Iris pigment epithelial cell (primary cell): ENCODE results near the gene KDM3B.
A peak's percentile ranks its signal among the peaks of the same experiment; 100 is the strongest.

ENCODE experiments used
- DNase-seq: peaks from one replicate; pipeline ENCODE4 v3.0.0-alpha.2; 2011; ENCODE audit warnings: low read depth

KDM3B gene

GRCh38 chr5:138349852-138350562 lies 2.5 kb upstream of the KDM3B start:
- peak; percentile 26 for DNase-seq

- DNase-seq = no peak
Observed at GRCh38 chr5:138350563-138350890, 2.0 kb upstream of the KDM3B start.

DNA sequence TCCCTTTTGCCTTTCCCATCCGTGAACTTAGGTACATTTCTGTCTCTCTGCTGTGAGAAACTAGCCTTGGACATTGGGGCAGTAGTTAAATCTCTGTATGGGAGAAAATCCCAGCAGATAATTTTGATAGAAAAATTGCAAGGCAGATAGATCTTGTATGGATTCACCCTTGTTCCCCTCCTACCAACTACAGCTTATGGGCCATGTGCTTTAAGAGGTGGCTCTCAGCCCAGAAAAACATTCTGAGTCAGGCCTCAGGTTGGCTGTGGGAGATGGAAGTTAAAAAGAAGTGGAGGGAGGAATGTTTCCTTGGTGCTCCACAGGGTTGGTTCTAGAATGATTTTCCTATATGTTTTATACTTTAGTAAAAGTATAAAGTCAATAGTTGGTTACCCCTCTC lies 1.4 kb upstream of the KDM3B start:
- peak; percentile 88 for DNase-seq

DNA sequence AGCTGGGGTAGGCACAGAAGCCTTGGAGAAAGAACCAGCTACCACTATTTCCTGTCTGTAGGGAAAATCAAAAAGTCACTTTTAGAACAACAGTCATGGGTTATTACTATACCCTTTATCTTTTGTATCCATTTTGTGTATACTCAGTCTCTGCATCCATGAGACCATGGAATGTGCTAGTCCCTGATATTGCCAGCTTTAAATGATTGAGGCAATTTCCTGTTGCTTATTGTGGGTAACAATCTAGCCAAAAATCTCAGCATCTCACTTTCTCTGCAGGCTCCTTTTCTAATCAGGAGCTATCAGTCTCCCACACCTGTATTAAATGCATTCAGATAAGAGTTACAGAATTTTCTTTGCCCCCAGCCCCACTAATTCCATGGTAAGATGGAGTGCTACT lies 968 bp upstream of the KDM3B start:
- no peak for DNase-seq

GRCh38 chr5:138352722-138353559 lies 456 bp downstream of the KDM3B start:
- peak; percentile 51 for DNase-seq

GRCh38 chr5:138353560-138354080 lies 1.1 kb downstream of the KDM3B start:
- no peak for DNase-seq

DNA sequence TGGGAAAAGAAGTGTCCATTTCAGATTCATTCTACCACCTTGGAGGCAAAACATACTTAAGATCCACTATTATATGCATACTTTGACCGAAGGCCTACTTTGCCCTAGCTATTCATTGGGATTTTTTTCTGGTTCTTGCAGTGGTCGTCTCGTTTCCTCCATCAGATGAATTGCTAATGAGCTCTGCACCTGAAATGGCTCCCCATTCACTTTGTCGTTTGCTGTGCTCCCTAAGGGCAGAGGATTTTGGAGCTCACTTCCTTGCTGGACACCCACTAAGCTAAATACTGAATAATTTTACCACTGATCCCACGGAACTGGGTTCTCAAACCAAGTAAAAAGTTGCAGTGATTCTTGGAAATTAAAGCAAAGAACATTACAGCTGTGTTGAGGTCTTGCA lies 1.9 kb downstream of the KDM3B start:
- no peak for DNase-seq

DNA sequence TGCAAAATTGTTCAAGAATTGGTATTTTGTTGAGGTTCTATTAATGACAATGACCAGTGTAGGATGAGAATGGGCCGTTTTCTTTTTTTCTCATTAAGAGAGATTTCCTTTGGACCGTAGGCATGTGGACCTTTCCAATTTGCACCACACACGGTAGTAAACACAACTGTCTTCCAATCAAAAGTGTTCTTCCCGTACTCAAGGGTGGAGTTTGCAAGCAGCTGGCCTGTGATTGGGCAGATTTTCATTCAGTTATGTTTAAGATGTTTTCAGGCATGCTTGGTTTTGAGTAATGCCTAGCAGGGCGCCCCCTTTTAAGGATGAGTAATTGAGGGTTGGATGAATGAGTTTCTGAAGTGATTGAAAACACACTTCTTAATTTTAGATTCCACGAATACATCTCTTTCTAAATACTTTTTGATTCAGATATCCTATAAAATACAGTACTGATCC lies 2.5 kb downstream of the KDM3B start:
- DNase-seq = peak; percentile 93

DNA sequence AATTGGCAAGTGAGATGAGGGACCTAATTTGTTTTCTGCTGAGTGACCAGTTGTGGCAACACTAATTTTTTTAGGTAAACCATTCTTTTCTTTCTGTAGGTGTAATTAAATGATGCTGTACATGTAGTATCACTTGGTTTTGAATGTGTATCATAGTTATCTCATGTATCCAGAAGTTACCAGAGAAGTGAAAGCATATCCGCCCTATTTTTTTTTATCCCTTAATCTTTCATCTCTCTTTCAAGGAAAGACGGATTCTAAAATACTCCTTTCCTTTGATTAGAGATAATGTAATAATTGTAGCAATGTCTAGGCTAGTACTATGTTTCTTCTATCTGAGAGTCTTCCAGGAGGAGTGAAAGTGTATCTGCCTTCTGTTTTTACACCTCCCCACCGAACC lies 7.1 kb downstream of the KDM3B start:
- DNase-seq = no peak

- DNase-seq = no peak
Observed at GRCh38 chr5:138360941-138361452, 8.5 kb downstream of the KDM3B start.

DNA sequence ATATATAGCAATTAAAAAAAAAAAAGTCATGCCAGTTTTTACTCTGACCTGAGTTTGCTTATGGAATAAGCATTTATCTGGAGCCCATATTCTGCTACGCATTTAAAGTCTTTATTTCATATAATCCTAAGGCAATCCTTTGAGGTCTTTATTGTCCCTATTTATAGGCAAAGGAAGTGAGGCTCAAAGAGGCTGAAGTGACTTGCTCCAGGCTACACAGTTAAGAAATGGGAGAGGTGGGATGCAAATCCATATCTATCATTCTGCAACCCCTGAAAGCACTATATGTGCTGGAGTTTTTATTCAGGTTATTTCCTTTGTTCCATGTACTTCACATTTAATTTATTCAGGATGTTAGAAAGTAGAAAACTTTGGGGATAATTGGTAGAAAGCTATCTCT lies 12.1 kb downstream of the KDM3B start:
- DNase-seq = no peak

- no peak for DNase-seq
Observed at GRCh38 chr5:138366632-138367382, 14.3 kb downstream of the KDM3B start.

GRCh38 chr5:138369261-138369660 lies 16.8 kb downstream of the KDM3B start:
- no peak for DNase-seq

DNA sequence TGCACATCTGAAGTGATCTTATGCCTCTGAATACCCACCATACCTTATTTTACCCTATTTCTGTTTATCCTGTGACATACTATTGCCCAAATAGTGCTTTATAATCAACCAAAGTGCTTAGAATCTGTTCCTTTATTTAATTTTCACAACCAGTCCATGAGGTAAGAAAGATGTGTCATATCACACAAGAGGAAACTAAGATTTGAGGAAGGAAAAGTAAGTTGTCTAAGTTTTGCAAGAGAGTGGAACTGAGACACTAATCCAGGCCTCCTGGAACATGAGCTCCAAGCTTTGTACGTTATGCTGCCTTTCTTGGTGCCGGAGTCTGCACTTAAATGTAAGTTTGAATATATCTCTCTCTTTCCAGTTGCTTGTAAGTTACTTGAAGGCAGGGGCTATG lies 17.2 kb downstream of the KDM3B start:
- DNase-seq = peak; percentile 61

DNA sequence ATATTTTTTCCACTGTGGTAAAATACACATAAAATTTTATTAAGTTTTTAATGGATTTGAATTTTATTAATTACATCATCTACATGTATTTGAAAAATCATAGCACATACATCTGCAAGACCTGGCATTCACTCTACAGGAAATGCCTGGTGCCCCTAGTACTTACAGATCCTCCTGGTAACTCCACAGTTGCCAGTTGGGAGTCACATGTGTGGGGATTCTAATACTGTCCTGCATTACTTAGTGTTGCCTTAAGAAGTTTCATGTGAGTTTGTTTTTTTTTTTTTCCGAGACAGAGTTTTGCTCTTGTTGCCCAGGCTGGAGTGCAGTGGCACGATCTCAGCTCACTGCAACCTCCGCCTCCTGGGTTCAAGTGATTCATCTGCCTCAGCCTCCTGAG lies 18.1 kb downstream of the KDM3B start:
- DNase-seq = peak; percentile 9

- no peak for DNase-seq
Observed at GRCh38 chr5:138371454-138371853, 19.0 kb downstream of the KDM3B start.

DNA sequence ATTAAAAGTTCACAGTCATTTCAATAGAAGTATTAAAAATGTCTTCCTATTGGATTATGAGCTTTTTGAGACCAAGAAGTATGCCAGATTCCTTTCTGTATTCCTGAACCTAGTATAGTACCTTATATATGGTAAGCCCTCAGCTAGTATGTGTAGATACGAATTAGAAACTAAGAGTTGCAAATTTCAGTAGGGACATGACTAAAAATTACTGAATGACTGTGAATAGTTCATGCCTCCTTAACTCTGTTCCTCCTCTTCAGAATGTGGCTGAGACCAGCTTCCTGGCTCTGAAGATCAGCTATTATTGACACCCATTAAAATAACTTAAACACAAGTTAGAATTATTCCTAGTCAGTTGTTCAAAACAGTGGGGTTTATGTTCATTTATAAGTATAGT lies 19.7 kb downstream of the KDM3B start:
- no peak for DNase-seq

GRCh38 chr5:138372653-138373052 lies 20.2 kb downstream of the KDM3B start:
- DNase-seq = no peak

DNA sequence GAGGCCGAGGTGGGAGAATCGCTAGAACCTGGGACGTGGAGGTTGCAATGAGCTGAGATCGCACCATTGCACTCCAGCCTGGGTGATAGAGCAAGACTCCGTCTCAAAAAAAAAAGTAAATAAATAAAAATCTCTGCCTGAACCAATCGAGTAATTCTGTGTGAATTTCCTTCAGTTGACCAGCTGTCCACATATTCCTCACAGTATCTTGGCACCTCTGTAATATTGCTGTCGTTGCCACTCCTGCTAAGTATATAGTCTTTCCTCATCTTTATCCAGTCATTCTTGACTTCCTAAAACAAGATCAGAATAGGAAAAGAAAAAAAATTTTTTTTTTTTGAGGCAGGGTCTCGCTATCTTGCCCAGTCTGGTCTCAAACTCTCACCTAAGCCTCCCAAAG lies 29.9 kb downstream of the KDM3B start:
- DNase-seq = no peak

DNA sequence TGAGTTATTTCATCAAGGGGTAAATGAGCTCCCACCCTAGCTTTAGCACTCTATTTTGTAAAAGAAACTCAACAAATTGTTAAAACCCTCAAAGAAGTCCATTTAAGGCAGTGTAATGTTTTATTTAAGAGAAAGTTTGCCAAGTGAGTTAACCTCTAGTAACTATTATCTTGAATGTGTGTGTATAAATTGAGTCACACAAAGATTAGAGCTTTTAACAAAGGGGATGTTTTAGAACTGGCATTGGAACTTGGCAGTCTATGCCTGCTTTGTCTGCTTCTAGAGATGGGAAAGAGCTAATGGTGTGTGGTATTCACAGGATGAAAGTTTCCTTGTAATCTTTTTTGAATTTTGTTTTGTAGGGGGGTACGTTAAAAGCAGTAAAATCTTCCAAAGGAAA lies 33.2 kb downstream of the KDM3B start:
- no peak for DNase-seq

- no peak for DNase-seq
Observed at GRCh38 chr5:138386290-138386689, 33.8 kb downstream of the KDM3B start.

- DNase-seq = no peak
Observed at GRCh38 chr5:138389332-138389731, 36.8 kb downstream of the KDM3B start.
